Fibroblast of lung (primary cell): Measurements from ENCODE around the gene CLOCK. TPM values are rescaled to one million over a fixed set of nuclear protein-coding genes. Genes with fewer than 3 reads are reported as not detected.
A peak's percentile ranks its signal among the peaks of the same experiment; 100 is the strongest.

Source experiments
- DNase-seq, 2 donors: peaks; one replicate each; pipeline versions ENCODE4 v3.0.0 to v3.0.0-alpha.2; 2010; ENCODE audit warnings: low read depth in 2 of 2
- H2AFZ ChIP-seq: 2 replicates; pipeline ENCODE4 v1.5.1; 2012; ENCODE audit warnings: low read length, control low read depth, inconsistent platforms
- H3K27ac ChIP-seq: 2 replicates; pipeline ENCODE4 v1.5.1; 2011; ENCODE audit warnings: low read length, control low read depth; ENCODE audit not compliant: insufficient read depth
- H3K27me3 ChIP-seq: 2 replicates; pipeline ENCODE4 v1.5.1; 2011; ENCODE audit warnings: mild to moderate bottlenecking, low read length; ENCODE audit not compliant: control insufficient read depth, insufficient read depth
- H3K36me3 ChIP-seq: 2 replicates; pipeline ENCODE4 v1.5.1; 2011; ENCODE audit warnings: low read length; ENCODE audit not compliant: control insufficient read depth, insufficient read depth
- H3K4me1 ChIP-seq: 2 replicates; pipeline ENCODE4 v1.5.1; 2011; ENCODE audit warnings: low read length; ENCODE audit not compliant: control insufficient read depth, insufficient read depth; ENCODE audit errors: extremely low read depth
- H3K4me2 ChIP-seq: 2 replicates; pipeline ENCODE4 v1.5.1; 2011; ENCODE audit warnings: low read length, control low read depth; ENCODE audit not compliant: insufficient read depth; ENCODE audit errors: extremely low read depth
- H3K4me3 ChIP-seq, 4 experiments: fragments of 200-600 bp in 1 of 4; sonication (generic) in 1 of 4; replicated peaks in 1 of 4; 2 replicates each; pipeline ENCODE4 v1.5.1; 2011 to 2016; ENCODE audit warnings: low read length in 4 of 4, low read depth in 3 of 4, mild to moderate bottlenecking in 3 of 4, control low read depth in 2 of 4, inconsistent platforms in 1 of 4, mixed read lengths in 1 of 4; ENCODE audit not compliant: insufficient read depth in 1 of 4; ENCODE audit errors: control extremely low read depth in 1 of 4
- H3K79me2 ChIP-seq: 2 replicates; pipeline ENCODE4 v1.5.1; 2012; ENCODE audit warnings: mild to moderate bottlenecking, low read length, inconsistent platforms; ENCODE audit not compliant: control insufficient read depth, insufficient read depth
- H3K9ac ChIP-seq: 2 replicates; pipeline ENCODE4 v1.5.1; 2011; ENCODE audit warnings: mild to moderate bottlenecking, low read length, control low read depth; ENCODE audit not compliant: insufficient read depth
- H3K9me3 ChIP-seq: 2 replicates; pipeline ENCODE4 v1.5.1; 2012; ENCODE audit warnings: low read depth, low read length; ENCODE audit not compliant: control insufficient read depth, insufficient read depth
- H4K20me1 ChIP-seq: 2 replicates; pipeline ENCODE4 v1.5.1; 2011; ENCODE audit warnings: low read length; ENCODE audit not compliant: control insufficient read depth, insufficient read depth; ENCODE audit errors: extremely low read depth
- EZH2 ChIP-seq: IDR thresholded peaks from 2 replicates; pipeline ENCODE4 v1.5.1; 2012; ENCODE audit warnings: low read length, control low read depth, mild to moderate bottlenecking; ENCODE audit errors: missing control alignments
- polyA plus RNA-seq, 2 donors: library from polyadenylated mRNA; depleted of rRNA in 1 of 2; stranded (reverse) in 1 of 2; unstranded in 1 of 2; fragments of >200 nt; gene quantifications; 2 replicates each; pipeline ENCODE4 v1.2.1, GENCODE V29; 2011 to 2012; ENCODE audit warnings: missing spikeins in 1 of 2
- total RNA-seq: library from RNA; depleted of rRNA; stranded (reverse); fragments of >200 nt; gene quantifications from 2 replicates; pipeline ENCODE4 v1.2.1, GENCODE V29; 2014
- TF ChIP-seq, protein P1 (sequence below), 2 donors: IDR thresholded peaks in 1 of 2; conservative IDR thresholded peaks in 1 of 2; 1 replicate in 1 of 2; 2 replicates in 1 of 2; pipeline ENCODE4 v1.5.1; 2011 to 2012; ENCODE audit warnings: low read length in 2 of 2, control low read depth in 1 of 2, inconsistent platforms in 1 of 2, low read depth in 1 of 2, mild to moderate bottlenecking in 1 of 2

Gene CLOCK
- total and polyA plus RNA-seq, 2 donors (not counting 1 experiment from before 2014, with no cell fraction given): 26.1 to 27.4 TPM

- no peak for DNase-seq
- Histone ChIP-seq H3K4me2 (no peak overlapping the region), H3K27ac (no peak overlapping the region), H3K27me3 (no peaks in the 10 kb centered on the region), H3K36me3 (no peaks in the 10 kb centered on the region), H3K9me3 (no peaks in the 10 kb centered on the region), H3K79me2 (peaks cover 9% of the 10 kb centered on the region), H2AFZ (no peak overlapping the region), H3K9ac (no peak overlapping the region), H3K4me3 (no peak overlapping the region), H4K20me1 (no peaks in the 10 kb centered on the region), H3K4me1 (no peaks in the 10 kb centered on the region)
- TF ChIP-seq, protein P1, sequence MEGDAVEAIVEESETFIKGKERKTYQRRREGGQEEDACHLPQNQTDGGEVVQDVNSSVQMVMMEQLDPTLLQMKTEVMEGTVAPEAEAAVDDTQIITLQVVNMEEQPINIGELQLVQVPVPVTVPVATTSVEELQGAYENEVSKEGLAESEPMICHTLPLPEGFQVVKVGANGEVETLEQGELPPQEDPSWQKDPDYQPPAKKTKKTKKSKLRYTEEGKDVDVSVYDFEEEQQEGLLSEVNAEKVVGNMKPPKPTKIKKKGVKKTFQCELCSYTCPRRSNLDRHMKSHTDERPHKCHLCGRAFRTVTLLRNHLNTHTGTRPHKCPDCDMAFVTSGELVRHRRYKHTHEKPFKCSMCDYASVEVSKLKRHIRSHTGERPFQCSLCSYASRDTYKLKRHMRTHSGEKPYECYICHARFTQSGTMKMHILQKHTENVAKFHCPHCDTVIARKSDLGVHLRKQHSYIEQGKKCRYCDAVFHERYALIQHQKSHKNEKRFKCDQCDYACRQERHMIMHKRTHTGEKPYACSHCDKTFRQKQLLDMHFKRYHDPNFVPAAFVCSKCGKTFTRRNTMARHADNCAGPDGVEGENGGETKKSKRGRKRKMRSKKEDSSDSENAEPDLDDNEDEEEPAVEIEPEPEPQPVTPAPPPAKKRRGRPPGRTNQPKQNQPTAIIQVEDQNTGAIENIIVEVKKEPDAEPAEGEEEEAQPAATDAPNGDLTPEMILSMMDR (conservative IDR thresholded peaks at IDR 0.05 in 1 of 2, IDR thresholded peaks at IDR 0.05 in 1 of 2; ENCODE audit: low read depth in 1 of 2, low read length in 2 of 2): no peak
- no peak for TF ChIP-seq EZH2
Measured at GRCh38 chr4:55499495-55499894, 47.2 kb downstream of the CLOCK start.

DNA sequence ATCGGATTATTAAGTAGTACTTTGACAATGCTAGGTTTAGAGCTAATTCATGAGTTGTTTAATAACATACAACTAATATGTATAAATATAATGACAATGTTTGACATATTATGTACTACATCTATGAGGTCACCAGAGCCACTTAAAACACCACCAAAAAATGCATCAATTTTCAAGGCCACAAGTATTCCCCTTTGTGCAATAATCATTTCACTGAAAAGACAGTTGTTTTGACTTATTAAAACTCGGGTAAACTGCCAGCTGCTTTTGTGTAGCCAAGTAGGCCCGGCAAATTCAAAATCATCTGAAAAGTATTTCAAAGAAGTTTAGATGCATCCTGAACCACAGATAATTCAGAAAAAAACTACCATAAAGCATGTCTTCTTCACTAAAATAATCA, 48.7 kb downstream of the CLOCK start:
- no peaks in the 10 kb centered on the region for H3K9me3 ChIP-seq
- H3K9ac ChIP-seq: no peak overlapping the region
- H3K4me2 ChIP-seq: no peak overlapping the region
- H3K36me3 ChIP-seq: no peaks in the 10 kb centered on the region
- H3K4me3 ChIP-seq: no peak overlapping the region
- H3K27me3 ChIP-seq: no peaks in the 10 kb centered on the region
- H2AFZ ChIP-seq: no peak overlapping the region
- no peak overlapping the region for H3K27ac ChIP-seq
- peak in 1 of 2 donors; percentile 82 for DNase-seq
- H3K4me1 ChIP-seq: no peaks in the 10 kb centered on the region
- no peaks in the 10 kb centered on the region for H4K20me1 ChIP-seq
- peaks cover 14% of the 10 kb centered on the region for H3K79me2 ChIP-seq
- TF ChIP-seq, protein P1 (conservative IDR thresholded peaks at IDR 0.05 in 1 of 2, IDR thresholded peaks at IDR 0.05 in 1 of 2; ENCODE audit: low read depth in 1 of 2, low read length in 2 of 2): no peak
- no peak for TF ChIP-seq EZH2

DNA sequence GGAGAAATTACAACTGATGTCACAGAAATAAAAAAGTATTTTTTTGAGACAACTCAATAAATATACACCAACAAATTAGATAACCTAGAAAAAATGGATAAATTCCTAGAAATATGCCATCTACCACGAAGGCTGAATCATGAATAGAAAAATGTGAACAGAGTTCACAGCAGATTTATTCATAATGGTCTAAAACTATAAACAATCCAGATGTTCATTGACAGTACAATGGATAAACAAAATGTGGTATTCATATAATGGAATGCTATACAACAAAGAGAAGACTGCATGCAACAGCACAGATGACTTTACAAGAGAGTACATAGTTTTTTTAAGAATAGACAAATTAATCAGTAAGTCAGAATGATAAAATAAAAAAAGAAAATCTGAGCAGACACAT, 55.2 kb downstream of the CLOCK start:
- H3K27ac ChIP-seq: no peak overlapping the region

More for the DNA sequence above, 55.2 kb downstream of the CLOCK start:
- no peak for TF ChIP-seq EZH2
- TF ChIP-seq, protein P1 (conservative IDR thresholded peaks at IDR 0.05 in 1 of 2, IDR thresholded peaks at IDR 0.05 in 1 of 2; ENCODE audit: low read depth in 1 of 2, low read length in 2 of 2): no peak
- Histone ChIP-seq H3K4me1 (no peaks in the 10 kb centered on the region), H3K4me2 (peak overlapping the region; percentile 26), H3K9ac (no peak overlapping the region), H3K4me3 (no peak overlapping the region), H4K20me1 (no peaks in the 10 kb centered on the region), H3K9me3 (no peaks in the 10 kb centered on the region), H2AFZ (no peak overlapping the region), H3K27me3 (no peaks in the 10 kb centered on the region), H3K79me2 (peaks cover 13% of the 10 kb centered on the region), H3K36me3 (no peaks in the 10 kb centered on the region)
- DNase-seq: peak; percentile 37 to 63
